HCT116 (cell line): ENCODE measurements around the gene AFDN.

Source experiments
- ATF3 ChIP-seq: IDR thresholded peaks from 2 replicates; pipeline ENCODE4 v1.6.1; 2012
- JUND ChIP-seq: IDR thresholded peaks from 2 replicates; pipeline ENCODE4 v1.6.1; 2012
- MAX ChIP-seq: IDR thresholded peaks from 2 replicates; pipeline ENCODE4 v1.6.1; 2012
- POLR2A ChIP-seq: IDR thresholded peaks from 2 replicates; pipeline ENCODE4 v1.7.0; 2011; ENCODE audit warnings: borderline replicate concordance; ENCODE audit not compliant: insufficient read depth, insufficient read length; ENCODE audit errors: extremely low read depth

DNA sequence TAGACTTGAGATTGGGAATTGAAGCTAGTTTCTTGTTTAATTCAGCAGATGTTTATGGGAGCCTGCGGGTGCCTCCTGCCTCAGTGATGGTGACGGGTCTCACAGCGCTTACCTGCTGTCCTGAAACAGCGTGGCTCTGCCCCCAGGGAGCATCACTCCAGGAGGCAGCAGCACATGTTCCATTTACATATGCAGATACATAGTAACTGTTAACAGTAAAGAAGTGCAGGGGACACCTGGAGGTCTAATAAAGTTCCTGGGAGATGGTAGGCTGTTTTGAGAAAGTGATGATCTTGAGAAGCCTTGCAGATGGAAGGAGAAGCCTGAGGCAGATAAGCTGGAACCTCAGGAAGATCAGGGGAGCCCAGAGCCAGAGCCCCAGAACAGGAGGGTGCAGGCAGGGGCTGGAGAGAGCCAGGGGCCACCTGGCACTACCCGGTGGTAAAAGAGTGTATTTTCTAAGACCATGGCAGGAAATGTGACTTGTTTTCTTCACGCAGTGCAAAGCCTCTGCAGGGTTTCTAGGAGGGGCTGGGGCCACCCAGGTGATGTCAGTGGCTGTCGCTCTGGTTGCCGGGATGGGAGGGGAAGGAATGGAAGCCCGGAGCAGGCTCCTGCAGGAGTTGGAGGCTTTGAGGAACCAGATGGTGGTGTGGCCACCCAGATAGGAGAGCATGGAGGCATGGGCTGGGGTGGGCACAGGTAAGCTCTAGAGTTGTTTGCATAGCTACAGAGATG lies 146.6 kb downstream of the AFDN start:
- TF ChIP-seq POLR2A (no peak), JUND (no peak), MAX (no peak), ATF3 (no peak)
